GM21825 (cell line): Measurements from ENCODE around the gene MNAT1.
"Not testable (repeated sequence)": the region's sequence is repeated elsewhere in the genome, so short reads cannot be mapped to it uniquely, and the experiment has no call there.

Experiments used
- ATAC-seq: cut with Tn5 transposase; IDR thresholded peaks from one replicate; pipeline ENCODE4 v1.9.1; 2021; ENCODE audit warnings: mild to moderate bottlenecking, moderate library complexity; ENCODE audit not compliant: unreplicated experiment

MNAT1 gene

GRCh38 chr14:60800409-60800808 lies 65.8 kb downstream of the MNAT1 start:
- no peak for ATAC-seq

- no peak for ATAC-seq
Measured at GRCh38 chr14:60803871-60804270, 69.3 kb downstream of the MNAT1 start.

- no peak for ATAC-seq
Measured at GRCh38 chr14:60805841-60806430, 71.4 kb downstream of the MNAT1 start.

- no peak for ATAC-seq
Measured at GRCh38 chr14:60807247-60807646, 72.7 kb downstream of the MNAT1 start.

GRCh38 chr14:60807971-60808370 lies 73.4 kb downstream of the MNAT1 start:
- ATAC-seq = no peak

- no peak for ATAC-seq
Measured at GRCh38 chr14:60812987-60813386, 78.4 kb downstream of the MNAT1 start.

GRCh38 chr14:60815371-60815770 lies 80.8 kb downstream of the MNAT1 start:
- ATAC-seq = peak; percentile 93

GRCh38 chr14:60817113-60817512 lies 82.6 kb downstream of the MNAT1 start:
- no peak for ATAC-seq

- ATAC-seq = no peak
Measured at GRCh38 chr14:60819575-60819974, 85.0 kb downstream of the MNAT1 start.

- no peak for ATAC-seq
Measured at GRCh38 chr14:60838601-60839000, 104.0 kb downstream of the MNAT1 start.

GRCh38 chr14:60839057-60839456 lies 104.5 kb downstream of the MNAT1 start:
- no peak for ATAC-seq

GRCh38 chr14:60839657-60840056 lies 105.1 kb downstream of the MNAT1 start:
- no peak for ATAC-seq

- ATAC-seq = no peak
Measured at GRCh38 chr14:60840313-60840712, 105.8 kb downstream of the MNAT1 start.

- peak; percentile 98 for ATAC-seq
Measured at GRCh38 chr14:60845523-60845922, 111.0 kb downstream of the MNAT1 start.

GRCh38 chr14:60848066-60848465 lies 113.5 kb downstream of the MNAT1 start:
- no peak for ATAC-seq

GRCh38 chr14:60851692-60852091 lies 117.1 kb downstream of the MNAT1 start:
- not testable (repeated sequence) for ATAC-seq

GRCh38 chr14:60856111-60856510 lies 121.5 kb downstream of the MNAT1 start:
- no peak for ATAC-seq

- ATAC-seq = no peak
Measured at GRCh38 chr14:60859525-60859924, 125.0 kb downstream of the MNAT1 start.

- ATAC-seq = no peak
Measured at GRCh38 chr14:60861545-60862140, 127.1 kb downstream of the MNAT1 start.

- ATAC-seq = no peak
Measured at GRCh38 chr14:60862283-60862682, 127.7 kb downstream of the MNAT1 start.

- no peak for ATAC-seq
Measured at GRCh38 chr14:60863249-60863648, 128.7 kb downstream of the MNAT1 start.

GRCh38 chr14:60865378-60866127 lies 131.0 kb downstream of the MNAT1 start:
- ATAC-seq = no peak
